NCI-H146 treated with DMSO at 0.1 percent for 48 hours (cell line): Measurements from ENCODE around the gene RBM28.

Source experiments
- DNase-seq: peaks from one replicate; lab custom pipeline; 2025; ENCODE audit not compliant: unreplicated experiment; lab: John Stamatoyannopoulos, UW

Gene RBM28

GRCh38 chr7:128263420-128263819, 80.3 kb downstream of the RBM28 start:
- DNase-seq = no peak

GRCh38 chr7:128262273-128263028, 81.3 kb downstream of the RBM28 start:
- DNase-seq = no peak

- no peak for DNase-seq
These were observed 83.5 kb downstream of the RBM28 start for GRCh38 chr7:128260069-128260795.

GRCh38 chr7:128259131-128260061, 84.3 kb downstream of the RBM28 start:
- no peak for DNase-seq

- no peak for DNase-seq
These were observed 86.2 kb downstream of the RBM28 start for GRCh38 chr7:128257458-128257857.

- DNase-seq = no peak
These were observed 88.4 kb downstream of the RBM28 start for GRCh38 chr7:128255271-128255670.

GRCh38 chr7:128254470-128254869, 89.2 kb downstream of the RBM28 start:
- no peak for DNase-seq

- no peak for DNase-seq
These were observed 90.0 kb downstream of the RBM28 start for GRCh38 chr7:128253701-128254100.

- DNase-seq = no peak
These were observed 92.4 kb downstream of the RBM28 start for GRCh38 chr7:128251337-128251736.
